GM19397 (cell line): Measurements from ENCODE around the gene ABCB8.
"Not testable (repeated sequence)": the region's sequence is repeated elsewhere in the genome, so short reads cannot be mapped to it uniquely, and the experiment has no call there.

ENCODE experiments used
- ATAC-seq: cut with Tn5 transposase; IDR thresholded peaks from one replicate; pipeline ENCODE4 v1.9.1; 2021; ENCODE audit warnings: mild to moderate bottlenecking, moderate library complexity; ENCODE audit not compliant: unreplicated experiment

The ABCB8 gene

DNA sequence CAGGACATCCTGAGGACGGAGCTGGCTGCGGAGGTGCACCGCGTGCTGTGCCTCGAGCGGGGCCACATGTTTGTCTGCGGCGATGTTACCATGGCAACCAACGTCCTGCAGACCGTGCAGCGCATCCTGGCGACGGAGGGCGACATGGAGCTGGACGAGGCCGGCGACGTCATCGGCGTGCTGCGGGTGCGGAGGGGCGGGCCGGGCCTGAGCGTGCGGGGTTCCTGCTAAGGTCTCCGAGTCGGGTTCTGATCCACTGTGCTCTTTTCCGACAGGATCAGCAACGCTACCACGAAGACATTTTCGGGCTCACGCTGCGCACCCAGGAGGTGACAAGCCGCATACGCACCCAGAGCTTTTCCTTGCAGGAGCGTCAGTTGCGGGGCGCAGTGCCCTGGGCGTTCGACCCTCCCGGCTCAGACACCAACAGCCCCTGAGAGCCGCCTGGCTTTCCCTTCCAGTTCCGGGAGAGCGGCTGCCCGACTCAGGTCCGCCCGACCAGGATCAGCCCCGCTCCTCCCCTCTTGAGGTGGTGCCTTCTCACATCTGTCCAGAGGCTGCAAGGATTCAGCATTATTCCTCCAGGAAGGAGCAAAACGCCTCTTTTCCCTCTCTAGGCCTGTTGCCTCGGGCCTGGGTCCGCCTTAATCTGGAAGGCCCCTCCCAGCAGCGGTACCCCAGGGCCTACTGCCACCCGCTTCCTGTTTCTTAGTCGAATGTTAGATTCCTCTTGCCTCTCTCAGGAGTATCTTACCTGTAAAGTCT lies 14.3 kb upstream of the ABCB8 start:
- peak; percentile 43 for ATAC-seq

DNA sequence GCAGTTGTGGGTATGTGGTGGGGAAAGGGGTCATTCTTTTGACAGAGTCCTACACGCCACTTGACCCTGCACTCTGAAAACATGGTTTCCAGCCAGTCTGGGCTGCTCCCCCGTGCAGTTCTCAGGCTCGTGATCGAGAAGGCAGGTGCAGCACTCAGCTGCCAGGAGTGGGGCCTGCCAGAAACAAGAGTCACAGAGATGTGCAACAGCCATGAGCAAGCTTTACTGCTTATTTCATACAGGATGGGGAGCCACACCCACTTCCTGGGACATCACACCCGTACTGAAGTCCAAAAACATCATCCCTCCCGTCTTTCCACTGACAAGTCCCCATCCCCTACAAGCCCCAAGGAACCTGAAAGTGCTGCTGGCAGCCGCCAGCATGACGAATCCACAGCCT lies 13.3 kb upstream of the ABCB8 start:
- ATAC-seq, result no peak

DNA sequence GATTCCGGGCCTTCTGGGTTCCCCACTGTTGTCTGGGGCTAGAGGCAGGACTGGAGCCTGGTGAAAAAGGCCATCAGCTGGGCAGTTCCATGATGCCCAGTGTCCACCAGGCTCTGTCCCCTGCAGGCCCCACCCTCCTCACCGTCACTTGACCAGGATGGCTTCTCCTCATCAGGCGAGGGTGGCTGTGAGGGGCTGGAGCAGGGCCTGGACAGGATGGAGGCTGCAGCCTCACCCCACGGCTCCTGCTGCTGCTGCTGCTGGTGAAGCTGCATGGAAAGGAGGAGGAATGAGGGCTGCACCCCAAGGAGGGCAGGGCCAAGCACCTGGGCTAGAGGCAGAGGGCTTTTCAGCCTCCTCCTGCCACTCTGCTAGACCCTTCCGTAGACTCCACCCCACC lies 12.3 kb upstream of the ABCB8 start:
- ATAC-seq, result no peak

DNA sequence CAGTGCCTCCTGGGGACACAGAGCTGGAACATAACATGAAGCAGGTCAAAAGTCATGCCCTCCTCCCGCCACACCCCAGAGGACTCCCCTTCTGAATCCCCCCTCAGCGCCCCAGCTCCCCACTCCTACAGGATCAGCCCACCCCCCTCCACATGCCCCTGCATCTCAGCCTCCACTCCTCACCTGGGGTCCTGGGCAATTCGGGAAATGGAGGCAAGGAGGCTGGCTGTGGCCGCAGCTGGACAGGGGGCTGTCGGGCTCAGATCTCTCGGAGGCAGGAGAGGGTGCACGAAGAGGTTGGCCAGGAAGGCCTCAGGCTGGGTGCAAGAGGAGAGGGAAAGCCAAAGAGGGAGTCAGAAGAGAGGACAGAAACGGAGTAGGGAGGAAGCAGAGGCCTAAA lies 11.7 kb upstream of the ABCB8 start:
- no peak for ATAC-seq

DNA sequence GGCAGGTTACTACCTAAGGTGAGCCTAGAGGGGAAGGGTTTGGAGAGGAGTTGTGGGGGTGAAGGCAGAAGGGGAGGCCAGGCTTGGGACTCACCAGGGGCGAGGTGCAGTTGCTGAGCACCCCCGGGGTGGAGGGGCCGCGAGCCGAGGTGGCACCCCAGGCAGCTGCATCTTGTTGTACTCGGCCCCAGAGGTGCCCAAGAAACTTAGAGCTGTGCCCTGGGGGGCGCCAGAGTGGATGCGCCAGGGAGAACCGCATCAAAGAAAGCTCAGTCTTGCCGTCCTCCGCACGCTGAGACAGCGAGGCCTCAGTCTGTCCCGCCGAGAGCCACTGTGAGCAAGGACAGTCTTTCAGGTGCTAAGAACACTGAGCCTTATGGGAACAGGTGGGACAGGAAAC lies 11.3 kb upstream of the ABCB8 start:
- ATAC-seq, result no peak

DNA sequence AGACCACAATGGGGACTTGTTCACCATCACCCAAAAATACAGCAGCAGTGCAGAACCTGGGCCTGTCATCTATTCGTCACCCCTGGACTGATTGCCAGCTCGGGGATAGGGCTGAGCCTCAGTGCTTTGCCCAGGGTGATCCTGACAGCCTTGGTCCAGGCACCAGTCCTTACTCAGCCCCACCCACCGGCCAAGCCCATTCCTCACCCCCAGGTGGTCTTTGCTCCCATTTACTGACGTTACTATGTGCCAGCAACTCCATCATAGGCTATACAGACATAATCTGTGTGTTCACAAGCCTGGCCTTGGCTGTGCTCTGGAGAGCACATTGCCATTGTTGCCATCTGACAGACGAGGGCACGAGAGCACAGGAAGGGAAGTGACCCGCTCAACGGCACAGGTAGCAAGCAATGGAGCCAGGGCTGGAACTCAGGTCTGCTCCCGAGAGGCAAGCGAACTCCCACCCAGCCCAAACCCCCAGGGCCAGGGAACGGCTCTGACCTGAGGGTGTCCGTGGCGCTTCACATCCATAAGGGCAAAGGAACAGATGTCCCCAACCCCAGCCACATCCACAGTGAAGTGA lies 10.8 kb upstream of the ABCB8 start:
- no peak for ATAC-seq

DNA sequence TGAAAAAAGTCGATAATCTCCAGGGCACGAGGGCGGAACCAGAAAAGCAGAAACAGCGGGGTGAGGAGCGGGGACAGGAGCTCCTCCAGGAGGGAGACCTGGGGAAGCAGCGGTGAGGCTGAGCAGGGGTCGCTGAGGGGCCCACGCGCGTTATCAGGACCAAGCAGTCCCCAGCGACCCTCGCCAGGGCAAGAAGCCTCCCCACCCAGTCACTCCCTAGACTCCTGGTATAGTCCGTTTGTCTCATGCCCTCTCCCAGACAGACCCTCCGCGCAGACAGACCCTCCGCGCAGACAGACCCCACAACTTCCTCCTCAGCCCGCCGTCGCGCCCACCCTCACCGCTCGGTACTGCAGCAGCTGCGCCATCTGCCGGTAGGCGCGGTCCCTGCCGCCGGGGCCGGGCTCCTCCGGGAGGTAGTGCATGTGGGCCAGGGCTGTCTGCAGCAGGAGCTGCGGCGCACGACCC lies 10.3 kb upstream of the ABCB8 start:
- ATAC-seq, result no peak

DNA sequence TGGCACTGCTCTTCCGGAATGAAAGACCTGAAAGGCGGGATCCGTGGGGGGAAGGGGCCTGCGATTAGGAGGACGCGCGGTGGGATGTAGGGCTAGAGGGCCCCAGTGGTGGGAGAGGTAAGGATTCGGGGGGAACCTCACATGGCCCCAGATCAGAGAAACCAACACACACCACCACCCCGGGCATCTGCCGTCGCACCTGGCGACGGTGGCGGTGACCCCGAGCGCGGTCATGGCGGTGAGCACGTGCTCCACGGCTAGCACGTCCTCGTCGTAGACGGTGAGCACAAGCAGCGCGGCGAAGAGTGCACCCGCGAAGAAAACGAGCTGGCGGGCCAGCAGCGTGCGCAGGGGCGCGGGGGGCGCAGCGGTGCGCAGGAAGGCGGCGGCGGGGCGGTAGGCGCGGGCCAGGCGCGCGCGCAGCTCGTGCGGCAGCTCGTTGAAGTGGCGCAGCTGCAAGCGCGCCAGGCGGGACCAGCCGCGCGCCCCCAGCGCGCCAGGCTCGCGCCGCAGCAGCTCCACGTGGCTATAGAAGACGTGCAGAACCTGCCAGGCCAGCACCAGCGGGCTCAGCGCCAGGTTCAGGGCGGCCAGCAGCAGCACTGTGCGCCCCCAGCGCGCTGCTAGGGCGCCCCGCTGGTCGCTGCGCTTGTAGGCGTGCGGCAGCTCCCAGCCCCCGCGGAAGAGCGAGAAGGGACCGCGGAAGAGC lies 9.7 kb upstream of the ABCB8 start:
- no peak for ATAC-seq

DNA sequence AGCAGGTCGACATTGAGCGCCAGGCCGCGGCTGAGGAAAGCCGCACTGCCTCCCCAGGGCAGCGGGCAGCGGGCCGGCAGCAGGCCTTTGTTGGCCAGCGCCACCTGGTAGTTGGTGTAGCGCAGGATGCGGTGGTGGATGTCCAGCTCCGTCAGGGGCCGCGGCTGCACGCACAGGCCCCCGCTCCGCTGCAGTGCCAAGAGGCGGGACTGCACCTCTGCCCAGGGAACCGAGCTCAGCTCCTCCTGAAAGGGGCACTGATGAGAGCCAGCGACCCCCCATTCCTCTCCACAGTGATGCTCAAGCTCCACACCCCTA lies 9.2 kb upstream of the ABCB8 start:
- ATAC-seq, result no peak

DNA sequence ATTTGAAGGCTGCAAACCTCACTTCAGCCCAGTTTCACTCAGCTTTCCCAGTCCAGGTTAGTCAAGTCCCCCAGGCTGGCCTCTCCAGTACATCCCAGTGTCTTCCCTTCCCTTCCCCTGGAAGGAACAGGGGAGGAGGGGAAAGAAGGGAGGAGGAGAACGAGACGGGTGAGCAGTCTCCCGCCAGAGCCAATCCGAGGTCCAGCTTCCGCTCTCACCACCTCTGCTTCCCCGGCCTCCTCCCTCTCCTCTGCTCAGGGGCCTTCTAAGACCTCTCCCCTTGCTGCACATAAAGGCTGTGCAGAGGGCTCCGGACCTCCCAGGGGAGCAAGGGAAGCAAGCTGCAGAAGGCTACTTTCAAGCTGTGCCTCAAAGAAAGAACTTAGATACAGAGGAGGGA lies 8.0 kb upstream of the ABCB8 start:
- ATAC-seq, result no peak

DNA sequence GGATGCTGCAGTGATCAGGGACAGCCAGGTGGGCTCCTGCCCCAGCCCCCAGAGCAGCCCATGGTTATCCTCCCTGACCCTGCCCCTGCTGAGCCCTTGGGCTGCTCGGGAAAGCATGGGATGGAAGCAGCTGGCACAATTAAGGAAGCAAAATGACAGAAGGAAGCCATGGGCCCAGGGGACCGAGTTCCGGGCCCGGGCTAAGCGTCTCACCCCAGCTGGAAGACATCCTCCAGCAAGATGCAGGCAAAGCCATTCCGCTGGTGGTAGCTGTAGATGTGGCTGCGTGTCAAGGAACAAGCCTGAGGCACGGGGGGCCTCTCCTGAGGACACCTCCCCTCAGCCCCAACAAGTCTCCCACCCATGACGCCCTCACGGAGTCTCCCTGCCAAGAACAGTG lies 5.0 kb upstream of the ABCB8 start:
- ATAC-seq, result no peak

DNA sequence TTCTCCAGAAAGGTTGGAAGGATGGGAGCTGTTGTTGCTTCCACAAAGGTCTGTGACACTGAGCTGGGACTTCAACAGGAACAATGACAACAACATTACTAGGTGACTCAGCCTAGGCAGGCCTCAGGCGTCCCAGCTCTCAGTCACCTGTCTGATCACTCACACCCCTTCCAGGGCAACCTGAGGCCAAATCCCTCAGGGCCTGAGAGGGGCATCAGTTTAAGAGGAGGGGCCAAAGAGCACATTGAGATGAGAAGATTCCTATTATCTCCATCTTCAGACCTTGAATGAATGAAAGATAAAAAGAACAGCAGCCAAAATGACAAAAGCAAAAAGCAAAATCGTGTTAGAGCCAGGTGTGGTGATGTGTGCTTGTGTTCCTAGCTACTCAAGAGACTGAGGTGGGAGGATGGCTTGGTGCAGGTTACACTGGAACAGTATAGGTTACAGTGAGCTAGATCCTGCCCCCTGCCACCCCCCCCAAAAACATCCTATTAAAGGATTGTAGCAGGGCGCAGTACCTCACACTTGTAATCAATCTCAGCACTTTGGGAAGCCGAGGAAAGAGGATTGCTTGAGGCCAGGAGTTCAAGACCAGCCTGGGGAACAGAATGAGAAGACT lies 3.7 kb upstream of the ABCB8 start, which contains the start of gene ATG9B:
Gene ATG9B, minus strand, starts transcription at position 60 of the 622 bp plus-strand sequence. CDS start 71 bp downstream, outside the sequence.
- no peak for ATAC-seq

DNA sequence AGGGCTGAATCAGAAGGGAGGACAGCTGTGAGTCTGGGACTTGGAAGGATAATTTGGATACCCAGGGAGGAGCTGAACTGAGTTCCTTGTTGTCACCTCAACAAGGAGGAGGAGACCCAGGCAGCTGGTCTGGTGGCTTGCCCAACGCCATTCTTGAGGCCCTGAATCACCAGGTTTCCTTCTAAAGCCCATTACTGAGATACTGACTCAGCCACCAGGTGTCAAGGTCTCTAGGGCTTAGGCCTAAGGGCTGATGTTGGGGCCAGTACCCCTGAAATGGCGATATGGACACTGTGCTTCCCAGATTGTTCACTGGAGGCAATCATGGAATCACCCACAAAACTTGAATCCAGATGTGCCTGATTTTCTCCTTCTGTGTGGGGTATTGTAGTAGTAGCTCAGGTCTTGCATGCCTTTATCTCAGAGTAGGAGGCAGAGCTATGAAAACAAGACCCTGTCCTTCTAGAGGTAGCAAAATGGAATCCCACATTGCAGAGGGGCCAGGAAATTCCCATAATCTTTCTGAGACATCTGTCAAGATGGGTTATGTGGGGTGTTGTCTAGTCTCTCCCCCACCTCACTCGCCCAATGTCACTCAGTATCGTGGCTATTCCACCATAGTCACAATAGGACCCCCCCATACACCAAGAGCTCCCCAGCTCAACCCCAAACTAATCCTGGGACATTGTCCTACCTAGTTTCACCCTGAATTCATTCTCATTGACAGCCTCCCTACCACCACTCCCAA lies 2.2 kb upstream of the ABCB8 start:
- no peak for ATAC-seq

DNA sequence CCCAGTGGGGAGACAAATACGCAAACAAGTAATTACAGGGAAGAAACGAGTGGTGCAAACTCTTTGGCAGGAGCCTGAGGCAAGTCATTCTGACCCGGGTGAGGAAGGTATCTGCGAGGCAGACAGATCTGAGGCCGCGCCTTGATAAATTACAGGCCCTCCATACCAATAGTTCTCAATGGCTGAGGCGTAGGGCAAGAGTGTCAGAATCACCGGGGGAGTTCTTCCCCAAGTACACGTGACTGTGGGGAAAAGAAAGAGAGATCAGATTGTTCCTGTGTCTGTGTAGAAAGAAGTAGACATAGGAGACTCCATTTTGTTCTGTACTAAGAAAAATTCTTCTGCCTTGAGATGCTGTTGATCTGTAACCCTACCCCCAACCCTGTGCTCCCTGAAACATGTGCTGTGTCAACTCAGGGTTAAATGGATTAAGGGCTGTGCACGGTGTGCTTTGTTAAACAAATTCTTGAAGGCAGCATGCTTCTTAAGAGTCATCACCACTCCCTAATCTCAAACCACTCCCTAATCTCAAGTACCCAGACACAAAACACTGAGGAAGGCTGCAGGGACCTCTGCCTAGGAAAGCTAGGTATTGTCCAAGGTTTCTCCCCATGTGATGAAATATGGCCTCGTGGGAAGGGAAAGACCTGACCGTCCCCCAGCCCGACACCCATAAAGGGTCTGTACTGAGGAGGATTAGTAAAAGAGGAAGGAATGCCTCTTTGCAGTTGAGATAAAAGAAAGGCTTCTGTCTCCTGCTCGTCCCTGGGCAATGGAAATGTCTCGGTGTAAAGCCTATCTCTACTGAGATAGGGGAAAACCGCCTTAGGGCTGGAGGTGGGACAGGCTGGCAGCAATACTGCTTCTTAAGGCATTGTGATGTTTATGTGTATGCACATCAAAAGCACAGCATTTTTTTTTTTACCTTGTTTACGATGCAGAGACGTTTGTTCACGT lies 1.2 kb upstream of the ABCB8 start:
- not testable (repeated sequence) for ATAC-seq

DNA sequence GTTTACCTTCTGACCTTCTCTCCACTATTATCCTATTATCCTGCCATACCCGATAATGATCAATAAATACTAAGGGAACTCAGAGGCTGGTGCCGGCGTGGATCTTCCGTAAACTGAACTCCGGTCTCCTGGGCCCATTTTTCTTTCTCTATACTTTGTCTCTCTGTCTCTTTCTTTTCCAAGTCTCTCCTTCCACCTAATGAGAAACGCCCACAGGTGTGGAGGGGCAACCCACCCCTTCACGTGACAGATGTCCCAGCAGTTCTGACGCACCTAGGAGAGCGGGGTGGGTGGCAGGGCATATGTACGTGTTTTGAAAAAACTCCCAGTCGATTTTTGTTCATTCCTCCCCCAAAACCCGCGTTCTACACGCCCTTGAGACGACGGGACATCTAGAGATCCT lies 521 bp upstream of the ABCB8 start:
- ATAC-seq, result not testable (repeated sequence)

DNA sequence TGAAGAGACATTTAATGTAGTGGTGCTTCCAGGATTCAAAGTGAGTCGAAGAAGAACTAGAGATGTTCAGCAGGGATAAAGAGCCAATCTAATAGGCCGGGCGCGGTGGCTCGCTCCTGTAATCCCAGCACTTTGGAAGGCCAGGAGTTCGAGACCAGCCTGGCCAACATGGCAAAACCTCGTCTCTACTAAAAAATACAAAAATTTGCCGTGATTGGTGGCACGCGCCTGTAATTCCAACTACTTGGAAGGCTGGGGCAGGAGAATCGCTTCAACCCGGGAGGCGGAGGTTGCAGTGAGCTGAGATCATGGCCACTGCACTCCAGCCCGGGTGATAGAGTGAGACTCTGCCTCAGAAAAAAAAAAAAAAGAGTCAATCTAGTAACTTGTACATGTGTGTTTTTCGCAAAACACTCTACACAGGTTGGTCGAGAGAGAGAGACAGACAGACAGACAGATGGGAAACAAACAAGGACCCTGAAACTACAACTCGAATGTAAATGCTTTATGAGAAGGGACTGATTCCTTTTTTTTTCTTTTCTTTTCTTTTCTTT lies 775 bp downstream of the ABCB8 start:
- ATAC-seq, result no peak

DNA sequence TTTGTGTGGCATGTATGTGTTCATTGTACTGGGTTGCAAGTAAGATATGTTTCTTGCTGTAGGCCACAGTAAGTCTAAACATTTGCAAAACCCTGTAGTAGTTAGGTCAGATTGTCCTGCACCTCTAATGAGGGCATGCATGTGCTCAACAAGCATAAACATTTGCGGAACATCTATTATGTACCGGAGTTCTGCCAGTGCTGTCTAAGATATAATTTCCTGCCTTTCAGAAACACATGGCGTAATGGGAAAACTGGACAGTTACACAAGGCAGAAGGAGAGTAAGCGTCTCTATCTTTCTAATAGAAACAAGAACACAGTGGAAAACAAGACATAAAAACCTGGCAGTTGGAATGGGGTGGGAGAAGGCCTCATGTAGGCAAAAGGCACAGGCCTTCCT lies 2.8 kb downstream of the ABCB8 start:
- no peak for ATAC-seq

DNA sequence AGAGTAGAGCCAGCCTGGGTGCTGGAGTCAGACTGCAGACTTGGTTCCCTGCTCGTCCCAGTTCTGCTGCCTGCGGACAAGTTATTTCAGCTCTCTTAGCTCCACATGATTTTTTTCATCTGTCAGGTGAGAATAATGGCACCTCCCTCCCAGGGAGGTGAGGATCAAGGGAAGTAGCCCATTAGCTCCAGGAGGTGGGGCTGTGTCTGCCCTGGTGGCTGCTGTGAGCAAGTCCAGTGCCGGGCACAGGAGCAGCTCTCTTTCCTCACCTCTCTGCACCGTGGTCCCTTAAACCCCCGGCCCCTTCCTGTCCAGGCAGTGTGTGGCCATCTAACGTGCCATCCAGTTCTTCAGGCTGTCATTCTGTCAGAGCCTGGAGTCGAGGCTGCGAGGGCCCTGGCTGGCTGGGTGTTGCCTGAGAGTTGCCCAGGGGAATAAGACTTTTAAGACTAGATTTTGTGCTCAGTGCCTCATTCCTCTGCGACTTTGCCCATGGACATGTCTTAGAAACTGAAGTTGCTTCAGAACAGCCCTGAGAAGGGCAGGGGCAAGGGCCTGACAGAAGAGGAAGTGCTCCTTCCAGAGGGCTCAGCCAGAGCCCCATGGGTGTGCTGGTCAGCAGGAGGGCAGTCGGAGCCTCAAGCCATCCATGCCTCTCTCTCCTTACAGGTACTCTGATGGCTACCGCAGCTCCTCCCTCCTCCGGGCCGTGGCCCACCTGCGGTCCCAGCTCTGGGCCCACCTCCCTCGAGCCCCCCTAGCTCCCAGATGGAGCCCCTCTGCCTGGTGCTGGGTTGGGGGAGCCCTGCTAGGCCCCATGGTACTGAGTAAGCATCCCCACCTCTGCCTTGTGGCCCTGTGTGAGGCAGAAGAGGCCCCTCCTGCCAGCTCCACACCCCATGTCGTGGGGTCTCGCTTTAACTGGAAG lies 5.0 kb downstream of the ABCB8 start:
- no peak for ATAC-seq

DNA sequence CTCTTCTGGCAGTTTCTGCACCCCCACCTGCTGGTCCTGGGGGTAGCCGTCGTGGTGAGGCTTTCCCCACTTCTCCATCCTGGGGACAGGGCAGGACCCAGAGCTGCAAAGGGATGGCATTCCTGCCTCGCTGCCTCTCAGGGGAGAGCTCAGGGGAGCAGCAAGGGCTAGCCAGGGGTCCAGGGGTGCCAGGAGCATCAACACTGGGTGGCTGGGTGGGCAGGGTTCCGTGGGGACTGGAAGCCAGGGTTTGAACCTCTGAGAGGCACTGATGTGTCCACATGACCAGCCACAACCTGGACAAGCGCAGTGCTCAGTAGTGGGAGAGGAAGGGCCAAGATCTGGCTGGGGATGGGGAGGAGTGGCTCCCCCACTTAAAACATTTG lies 5.6 kb downstream of the ABCB8 start:
- no peak for ATAC-seq
